Measurements from ENCODE around the gene ATM. TPM values are rescaled to one million over a fixed set of nuclear protein-coding genes. Genes with fewer than 3 reads are reported as not detected.

ATM gene
- total and polyA plus RNA-seq, 2 experiments from 2014 or later, result 27.6 to 59.3 TPM

- H3K27ac Mint-ChIP-seq, result no peak overlapping the region
- DNase-seq (ENCODE audit: low spot score) (no peak), ATAC-seq (no peak)
- Histone ChIP-seq H3K4me2 (no peak overlapping the region), H4K20me1 (replicated peaks; ENCODE audit: insufficient read depth) (peaks cover 14% of the 10 kb centered on the region; the same call in 1 of the 2 replicates), H3K4me1 (ENCODE audit: insufficient read depth) (peaks cover 17% of the 10 kb centered on the region), H3K4me3 (no peak overlapping the region), H3K36me3 (ENCODE audit: insufficient read depth) (peaks cover 44% of the 10 kb centered on the region), H3K27me3 (ENCODE audit: insufficient read depth) (no peaks in the 10 kb centered on the region), H3K79me2 (replicated peaks; ENCODE audit: insufficient read depth) (peaks cover 88% of the 10 kb centered on the region), H3F3A (replicated peaks; ENCODE audit: low read depth) (no peaks in the 10 kb centered on the region), H3K27ac (ENCODE audit: low read depth) (no peak overlapping the region), H2AFZ (no peak overlapping the region), H3K9me2 (ENCODE audit: insufficient read depth) (no peaks in the 10 kb centered on the region)
- H3K27me3 Mint-ChIP-seq (ENCODE audit: insufficient read depth, low read depth, poor library complexity), result peaks cover 4% of the 10 kb centered on the region
- TF ChIP-seq STAT1 (IDR thresholded peaks at IDR 0.05; ENCODE audit: unreplicated experiment) (no peak), NANOG (IDR thresholded peaks at IDR 0.05; ENCODE audit: borderline replicate concordance) (no peak), REST (IDR thresholded peaks at IDR 0.05; ENCODE audit: unreplicated experiment) (no peak), EZH2phosphoT487 (IDR thresholded peaks at IDR 0.05; ENCODE audit: unreplicated experiment) (no peak), EZH2 (IDR thresholded peaks at IDR 0.05; ENCODE audit: low read depth, unreplicated experiment) (no peak), POLR2AphosphoS5 (IDR thresholded peaks at IDR 0.05; ENCODE audit: low read depth) (no peak), CTCF (conservative IDR thresholded peaks at IDR 0.05; ENCODE audit: low read depth in 2 of 2) (no peak), JUNB (IDR thresholded peaks at IDR 0.05; ENCODE audit: unreplicated experiment) (no peak), ZNF462 (CRISPR knock-in tag; IDR thresholded peaks at IDR 0.05) (no peak), ZNF114 (CRISPR knock-in tag; IDR thresholded peaks at IDR 0.05) (no peak), CREB1 (CRISPR knock-in tag; IDR thresholded peaks at IDR 0.05; ENCODE audit: low read depth) (no peak)
- peaks cover 50% of the 10 kb centered on the region for H3K9me3 Mint-ChIP-seq
- no peak overlapping the region for H3K4me3 Mint-ChIP-seq
- peaks cover 72% of the 10 kb centered on the region for H3K36me3 Mint-ChIP-seq (ENCODE audit: low read depth)
- peaks cover 13% of the 10 kb centered on the region; the same call in 2 of the 3 replicates for H3K4me1 Mint-ChIP-seq
These were observed 18.5 kb upstream of the ATM start for GRCh38 chr11:108204376-108204775.
